H1 (cell line): ENCODE measurements around the gene PHLDA2. TPM values are rescaled to one million over a fixed set of nuclear protein-coding genes. Genes with fewer than 3 reads are reported as not detected.

Source experiments
- BACH1 ChIP-seq: IDR thresholded peaks from 2 replicates; pipeline ENCODE4 v1.6.1; 2012; ENCODE audit warnings: low read length, improper control_type of control experiment
- BRCA1 ChIP-seq: IDR thresholded peaks from 2 replicates; pipeline ENCODE4 v1.6.1; 2012; ENCODE audit warnings: low read depth, low read length, improper control_type of control experiment
- CTCF ChIP-seq, 3 experiments: IDR thresholded peaks; 1 replicate in 2 of 3; 2 replicates in 1 of 3; pipeline versions ENCODE4 v1.5.1 to v1.6.1; 2011; ENCODE audit warnings: low read length in 3 of 3, mild to moderate bottlenecking in 3 of 3, inconsistent platforms in 2 of 3, low read depth in 1 of 3, moderate library complexity in 1 of 3; ENCODE audit not compliant: insufficient read depth in 1 of 3; ENCODE audit errors: control extremely low read depth in 1 of 3
- GABPA ChIP-seq: IDR thresholded peaks from 2 replicates; pipeline ENCODE4 v1.6.1; 2011; ENCODE audit warnings: mild to moderate bottlenecking, low read length, moderate library complexity, borderline replicate concordance; ENCODE audit not compliant: insufficient read depth
- JUND ChIP-seq: IDR thresholded peaks from 2 replicates; pipeline ENCODE4 v1.6.1; 2011; ENCODE audit warnings: mild to moderate bottlenecking, improper control_type of control experiment, low read length
- TBP ChIP-seq: IDR thresholded peaks from 2 replicates; pipeline ENCODE4 v1.6.1; 2011; ENCODE audit warnings: low read depth, low read length, improper control_type of control experiment
- polyA plus RNA-seq, 7 experiments: library from polyadenylated mRNA; depleted of rRNA in 3 of 7; stranded (reverse) in 5 of 7; unstranded in 2 of 7; fragments of >200 nt in 5 of 7; fragments of 200-250 nt in 2 of 7; gene quantifications; 1 replicate in 5 of 7; 2 replicates in 1 of 7; 4 replicates in 1 of 7; pipeline versions ENCODE4 v1.2.1 to v1.2.3, GENCODE V29; 2011 to 2013; ENCODE audit warnings: missing spikeins in 2 of 7, mixed read lengths in 2 of 7
- total RNA-seq: library from RNA; stranded (reverse); fragmentation: NEBNext Ultra II Directional; extraction: Animal tissue kit (Norgen Biotek cat#: 25700); gene quantifications from 2 replicates; pipeline ENCODE4 v1.2.1, GENCODE V29; 2021

PHLDA2 gene
- total and polyA plus RNA-seq, 2 of the 8 experiments (the other 6 are each of a cell fraction or from before 2014, with no cell fraction given): 5.2 to 7.6 TPM

DNA sequence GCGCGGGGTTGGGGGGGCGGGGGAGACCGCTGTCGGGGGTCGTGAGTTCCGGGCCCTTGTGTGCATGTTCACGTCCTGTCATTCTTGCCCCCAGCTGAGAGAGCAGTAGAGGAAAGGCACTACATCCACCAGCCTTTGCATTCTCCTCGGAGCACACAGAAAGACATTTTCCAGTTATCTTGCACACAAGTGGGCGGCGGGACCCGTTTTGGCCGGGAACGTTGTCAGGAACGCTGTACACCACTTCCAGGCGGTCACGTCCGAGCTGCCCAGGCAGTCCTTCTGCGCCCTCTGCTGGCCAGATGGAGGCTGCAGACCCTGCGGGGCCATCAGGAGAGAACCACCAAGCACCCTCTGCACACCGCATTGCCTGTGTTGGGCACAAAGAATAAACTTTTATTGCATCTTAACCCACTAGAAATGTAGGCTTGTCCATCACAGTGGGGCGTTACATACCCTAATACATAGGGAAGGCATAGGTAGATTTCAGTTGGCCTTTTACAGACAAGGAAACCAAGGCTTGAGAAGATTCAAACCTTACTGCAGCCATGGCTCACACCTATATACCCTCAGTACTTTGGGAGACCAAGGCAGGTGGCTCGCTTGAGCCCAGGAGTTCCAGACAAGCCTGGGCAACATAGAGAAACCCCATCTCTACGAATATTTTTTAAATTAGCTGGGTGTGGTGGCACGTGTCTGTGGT lies 40.8 kb downstream of the PHLDA2 start (continued):
- TF ChIP-seq CTCF (IDR thresholded peaks at IDR 0.05; ENCODE audit: control extremely low read depth in 1 of 3, insufficient read depth in 1 of 3, low read depth in 1 of 3, low read length in 3 of 3): peak in 2 of 3 experiments; percentile 97; a peak in 3 of 4 replicates
- peak; percentile 53; the same call in 1 of the 2 replicates for TF ChIP-seq JUND
- no peak for TF ChIP-seq TBP
- no peak for TF ChIP-seq BACH1
- TF ChIP-seq GABPA: peak; percentile 76; the same call in 1 of the 2 replicates
- TF ChIP-seq BRCA1: 0 out of 2 replicates have a peak, but pooled peaks have one; percentile 12
